PC-3 (cell line): ENCODE results near the gene RNF166. TPM values are rescaled to one million over a fixed set of nuclear protein-coding genes. Genes with fewer than 3 reads are reported as not detected.

ENCODE experiments used
- ATAC-seq: fragments of 200-7000 bp; cut with Tn5 transposase; 2 replicates; pipeline ENCODE4 v1.9.1; 2020; ENCODE audit warnings: mild to moderate bottlenecking, moderate library complexity
- BruUV-seq: library from RNA; stranded (reverse); fragments of 400-500 nt; replicated peaks from 2 replicates; lab custom pipeline; 2021; lab: Mats Ljungman, UMichigan
- CTCF ChIA-PET: fragments of 300-600 bp; sonication (Branson Sonifier 250); formaldehyde crosslinking; loops from one replicate; lab custom pipeline; 2022; ENCODE audit warnings: antibody characterized with exemption; lab: Charles Lee
- POLR2A ChIA-PET: fragments of 300-600 bp; sonication (Branson Sonifier 250); formaldehyde crosslinking; loops from one replicate; lab custom pipeline; 2022; ENCODE audit warnings: antibody characterized with exemption; ENCODE audit not compliant: unreplicated experiment; lab: Charles Lee
- DNase-seq: peaks from one replicate; pipeline ENCODE4 v3.0.0-alpha.2; 2015
- H2AFZ ChIP-seq: fragments of 300-600 bp; sonication (generic); 2 replicates; pipeline ENCODE4 v1.6.0; 2016; ENCODE audit warnings: antibody characterized with exemption, low read length
- H3F3A ChIP-seq: fragments of 300-600 bp; sonication (generic); one replicate; pipeline ENCODE4 v1.6.0; 2017; ENCODE audit warnings: antibody characterized with exemption, low read length, control low read depth, mild to moderate bottlenecking; ENCODE audit not compliant: unreplicated experiment
- H3K27ac ChIP-seq: fragments of 300-600 bp; sonication (generic); 2 replicates; pipeline ENCODE4 v1.5.1; 2016; ENCODE audit warnings: mild to moderate bottlenecking, low read length
- H3K27me3 ChIP-seq: fragments of 300-600 bp; sonication (generic); 2 replicates; pipeline ENCODE4 v1.6.1; 2016; ENCODE audit warnings: low read length, mixed read lengths
- H3K36me3 ChIP-seq: fragments of 300-600 bp; sonication (generic); 2 replicates; pipeline ENCODE4 v1.6.1; 2016; ENCODE audit warnings: low read depth, mixed run types, low read length, mixed read lengths
- H3K4me1 ChIP-seq: fragments of 300-600 bp; sonication (generic); 2 replicates; pipeline ENCODE4 v1.5.1; 2016; ENCODE audit warnings: low read length; ENCODE audit not compliant: insufficient read depth
- H3K4me2 ChIP-seq: fragments of 300-600 bp; sonication (generic); 2 replicates; pipeline ENCODE4 v1.6.0; 2016; ENCODE audit warnings: low read length
- H3K4me3 ChIP-seq: fragments of 300-600 bp; sonication (generic); 2 replicates; pipeline ENCODE4 v1.5.1; 2016; ENCODE audit warnings: mild to moderate bottlenecking, low read length, mixed read lengths
- H3K79me2 ChIP-seq: fragments of 300-600 bp; sonication (generic); 2 replicates; pipeline ENCODE4 v1.6.1; 2017; ENCODE audit warnings: low read length, mixed read lengths
- H3K9ac ChIP-seq: fragments of 300-600 bp; sonication (generic); 2 replicates; pipeline ENCODE4 v1.6.0; 2016; ENCODE audit warnings: mild to moderate bottlenecking, low read length
- H3K9me2 ChIP-seq: fragments of 300-600 bp; sonication (generic); replicated peaks from 2 replicates; pipeline ENCODE4 v1.6.1; 2016; ENCODE audit warnings: mixed run types, low read length, mixed read lengths
- H3K9me3 ChIP-seq: fragments of 300-600 bp; sonication (generic); 2 replicates; pipeline ENCODE4 v1.6.1; 2016; ENCODE audit warnings: low read length, mixed read lengths
- H4K20me1 ChIP-seq: fragments of 300-600 bp; sonication (generic); 2 replicates; pipeline ENCODE4 v1.6.1; 2016; ENCODE audit warnings: low read length, mixed read lengths
- EZH2 ChIP-seq: fragments of 300-600 bp; sonication (generic); IDR thresholded peaks from one replicate; pipeline ENCODE4 v1.6.1; 2017; ENCODE audit warnings: antibody characterized with exemption, mild to moderate bottlenecking, low read length; ENCODE audit not compliant: unreplicated experiment
- EZH2phosphoT487 ChIP-seq: fragments of 300-600 bp; sonication (generic); IDR thresholded peaks from 2 replicates; pipeline ENCODE4 v1.6.1; 2018; ENCODE audit warnings: mild to moderate bottlenecking, antibody characterized with exemption, low read length, borderline replicate concordance
- intact Hi-C: fragments of 100-400 bp; cut with micrococcal nuclease; formaldehyde crosslinking; loops from 2 replicates; pipeline ENCODE4 v1.9.0; 2023
- total RNA-seq: library from RNA; depleted of rRNA; stranded (reverse); fragments of >200 nt; gene quantifications from 2 replicates; pipeline ENCODE4 v1.2.3, GENCODE V29; 2014
- TF ChIP-seq, protein P1 (sequence below): fragments of 300-600 bp; sonication (generic); conservative IDR thresholded peaks from 2 replicates; pipeline ENCODE4 v1.5.1; 2017; ENCODE audit warnings: antibody characterized with exemption, low read depth, mild to moderate bottlenecking, low read length

The RNF166 gene
- total RNA-seq, 1 experiment from 2014 or later, result 28.8 TPM

DNA sequence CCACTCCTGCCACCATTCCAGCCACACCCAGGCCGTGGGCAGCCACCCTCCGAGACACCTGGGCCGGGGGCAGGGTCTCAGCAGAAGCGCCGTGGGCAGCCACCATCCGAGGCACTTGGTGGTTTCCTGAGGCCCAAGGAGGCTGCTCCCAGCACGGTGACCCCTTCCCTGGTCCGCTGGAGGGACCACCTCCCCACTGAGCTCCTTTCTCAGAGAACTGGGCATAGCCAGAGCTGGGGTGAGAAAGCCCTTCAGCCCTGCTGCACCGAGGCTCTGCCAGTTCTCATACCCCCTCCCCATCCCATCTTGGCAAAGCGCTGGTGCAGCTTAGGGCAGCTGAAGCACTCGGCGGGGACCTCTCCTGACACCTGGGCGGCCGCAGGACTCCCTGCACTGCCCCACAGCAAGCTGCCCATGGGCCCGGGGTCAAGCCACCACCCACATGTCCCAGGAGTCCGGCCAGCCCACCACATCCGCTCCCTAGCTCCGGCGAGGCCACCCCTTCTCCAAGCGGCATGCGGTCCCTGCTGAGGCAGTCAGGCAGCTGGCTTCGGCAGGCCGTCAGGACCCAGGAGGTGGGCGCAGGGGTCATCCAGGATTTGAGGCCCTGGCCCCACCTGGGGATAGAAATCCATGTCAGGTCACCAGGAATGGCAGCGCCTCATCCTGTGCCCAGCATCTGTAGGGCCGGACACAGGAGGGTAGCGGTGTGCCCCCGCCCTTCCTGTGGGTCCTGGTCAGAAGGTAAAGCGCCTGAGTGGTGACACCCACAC is 54.0 kb downstream of the RNF166 start:
- intact Hi-C loops, result no loop called here
- ChIA-PET POLR2A (no interaction called here), CTCF (no interaction called here)
- Histone ChIP-seq H3K36me3 (no peaks in the 10 kb centered on the region), H3K79me2 (no peaks in the 10 kb centered on the region), H3K4me3 (no peak overlapping the region), H3K9me3 (no peaks in the 10 kb centered on the region), H3K9me2 (no peaks in the 10 kb centered on the region), H3K27ac (no peak overlapping the region), H3F3A (no peaks in the 10 kb centered on the region), H3K4me2 (no peak overlapping the region), H2AFZ (no peak overlapping the region), H3K9ac (no peak overlapping the region), H3K27me3 (no peaks in the 10 kb centered on the region), H4K20me1 (no peaks in the 10 kb centered on the region), H3K4me1 (no peaks in the 10 kb centered on the region)
- DNase-seq (no peak), ATAC-seq (no peak)
- TSS peak; percentile 49 for BruUV-seq
- TF ChIP-seq EZH2, result no peak
- TF ChIP-seq EZH2phosphoT487, result no peak
- TF ChIP-seq, protein P1, sequence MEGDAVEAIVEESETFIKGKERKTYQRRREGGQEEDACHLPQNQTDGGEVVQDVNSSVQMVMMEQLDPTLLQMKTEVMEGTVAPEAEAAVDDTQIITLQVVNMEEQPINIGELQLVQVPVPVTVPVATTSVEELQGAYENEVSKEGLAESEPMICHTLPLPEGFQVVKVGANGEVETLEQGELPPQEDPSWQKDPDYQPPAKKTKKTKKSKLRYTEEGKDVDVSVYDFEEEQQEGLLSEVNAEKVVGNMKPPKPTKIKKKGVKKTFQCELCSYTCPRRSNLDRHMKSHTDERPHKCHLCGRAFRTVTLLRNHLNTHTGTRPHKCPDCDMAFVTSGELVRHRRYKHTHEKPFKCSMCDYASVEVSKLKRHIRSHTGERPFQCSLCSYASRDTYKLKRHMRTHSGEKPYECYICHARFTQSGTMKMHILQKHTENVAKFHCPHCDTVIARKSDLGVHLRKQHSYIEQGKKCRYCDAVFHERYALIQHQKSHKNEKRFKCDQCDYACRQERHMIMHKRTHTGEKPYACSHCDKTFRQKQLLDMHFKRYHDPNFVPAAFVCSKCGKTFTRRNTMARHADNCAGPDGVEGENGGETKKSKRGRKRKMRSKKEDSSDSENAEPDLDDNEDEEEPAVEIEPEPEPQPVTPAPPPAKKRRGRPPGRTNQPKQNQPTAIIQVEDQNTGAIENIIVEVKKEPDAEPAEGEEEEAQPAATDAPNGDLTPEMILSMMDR, result no peak

GRCh38 chr16:88651276-88651988 is 54.8 kb downstream of the RNF166 start:
- Histone ChIP-seq H3K4me3 (no peak overlapping the region), H3K9ac (no peak overlapping the region), H2AFZ (no peak overlapping the region), H3F3A (no peaks in the 10 kb centered on the region), H3K9me2 (no peaks in the 10 kb centered on the region), H3K4me1 (no peaks in the 10 kb centered on the region), H3K27ac (no peak overlapping the region), H3K79me2 (no peaks in the 10 kb centered on the region), H4K20me1 (no peaks in the 10 kb centered on the region), H3K27me3 (no peaks in the 10 kb centered on the region), H3K36me3 (no peaks in the 10 kb centered on the region), H3K4me2 (no peak overlapping the region), H3K9me3 (no peaks in the 10 kb centered on the region)
- no TSS peak for BruUV-seq
- intact Hi-C loops, result no loop called here
- ATAC-seq (no peak), DNase-seq (no peak)
- CTCF ChIA-PET, result no interaction called here
- TF ChIP-seq EZH2phosphoT487 (no peak), EZH2 (no peak)
- TF ChIP-seq, protein P1, result no peak
- POLR2A ChIA-PET, result no interaction called here
